Measurements from ENCODE around the gene KDM2A. TPM values are rescaled to one million over a fixed set of nuclear protein-coding genes. Genes with fewer than 3 reads are reported as not detected.

KDM2A gene
- total RNA-seq, 4 donors from 2014 or later, result 65.3 to 137 (median 81.2) TPM

DNA sequence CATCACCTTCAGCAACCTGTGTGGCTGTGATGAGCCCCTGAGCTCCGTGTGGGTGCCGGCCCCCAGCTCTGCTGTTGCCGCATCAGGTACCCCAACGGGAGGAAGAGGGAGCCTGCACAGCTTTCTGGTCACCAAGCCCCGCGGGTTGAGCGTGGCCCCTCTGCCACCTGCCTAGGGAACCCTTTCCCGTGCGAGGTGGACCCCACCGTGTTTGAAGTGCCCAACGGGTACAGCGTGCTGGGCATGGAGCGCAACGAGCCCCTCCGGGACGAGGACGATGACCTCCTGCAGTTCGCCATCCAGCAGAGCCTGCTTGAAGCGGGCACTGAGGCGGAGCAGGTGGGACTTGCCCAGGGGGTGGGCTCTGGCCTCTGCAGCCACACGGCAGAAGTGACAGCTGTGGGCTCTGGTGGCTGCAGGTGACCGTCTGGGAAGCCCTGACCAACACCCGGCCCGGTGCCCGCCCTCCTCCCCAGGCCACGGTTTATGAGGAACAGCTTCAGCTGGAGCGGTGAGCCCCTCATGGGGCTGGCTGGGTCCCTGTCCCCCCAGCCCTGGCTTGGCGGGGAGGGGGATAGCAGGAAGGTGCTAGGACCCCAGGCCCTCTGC is 182.4 kb downstream of the KDM2A start:
- TF ChIP-seq POLR2A (IDR thresholded peaks at IDR 0.05), result no peak
- TF ChIP-seq, protein P1, sequence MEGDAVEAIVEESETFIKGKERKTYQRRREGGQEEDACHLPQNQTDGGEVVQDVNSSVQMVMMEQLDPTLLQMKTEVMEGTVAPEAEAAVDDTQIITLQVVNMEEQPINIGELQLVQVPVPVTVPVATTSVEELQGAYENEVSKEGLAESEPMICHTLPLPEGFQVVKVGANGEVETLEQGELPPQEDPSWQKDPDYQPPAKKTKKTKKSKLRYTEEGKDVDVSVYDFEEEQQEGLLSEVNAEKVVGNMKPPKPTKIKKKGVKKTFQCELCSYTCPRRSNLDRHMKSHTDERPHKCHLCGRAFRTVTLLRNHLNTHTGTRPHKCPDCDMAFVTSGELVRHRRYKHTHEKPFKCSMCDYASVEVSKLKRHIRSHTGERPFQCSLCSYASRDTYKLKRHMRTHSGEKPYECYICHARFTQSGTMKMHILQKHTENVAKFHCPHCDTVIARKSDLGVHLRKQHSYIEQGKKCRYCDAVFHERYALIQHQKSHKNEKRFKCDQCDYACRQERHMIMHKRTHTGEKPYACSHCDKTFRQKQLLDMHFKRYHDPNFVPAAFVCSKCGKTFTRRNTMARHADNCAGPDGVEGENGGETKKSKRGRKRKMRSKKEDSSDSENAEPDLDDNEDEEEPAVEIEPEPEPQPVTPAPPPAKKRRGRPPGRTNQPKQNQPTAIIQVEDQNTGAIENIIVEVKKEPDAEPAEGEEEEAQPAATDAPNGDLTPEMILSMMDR (IDR thresholded peaks at IDR 0.05), result no peak
- no peak for TF ChIP-seq EP300 (IDR thresholded peaks at IDR 0.05; ENCODE audit: low read depth)
- no peak for TF ChIP-seq POLR2AphosphoS5 (IDR thresholded peaks at IDR 0.05)
- H3K27ac ChIP-seq, result peak overlapping the region in 3 of 4 donors; percentile 90 to 91 (median 90)
- intact Hi-C loops (cut with DNase I; ENCODE audit: low total_unique reads) (no loop called here), in situ Hi-C loops (cut with MboI; ENCODE audit: low pct_ligation_motif_present in 1 of 4, low pct_unique_long_range_greater_than_20kb in 1 of 4, low sequenced_read_pairs in 3 of 4) (no loop called here)
- H3K9me3 ChIP-seq, result no peaks in the 10 kb centered on the region
- peak overlapping the region in 1 of 4 donors; percentile 94 for H3K4me3 ChIP-seq
- WGBS, 2 donors (ENCODE audit: low coverage in 1 of 2), result 90% methylated on average over 23 of the region's 28 CpGs; no CpG with 5 or more reads in 1 of the 2 donors
- H3K36me3 ChIP-seq, result peaks cover 0 to 4% (median 2%) of the 10 kb centered on the region in 4 donors
- peaks cover 13 to 37% (median 27%) of the 10 kb centered on the region in 4 donors for H3K4me1 ChIP-seq
- peak; percentile 8 for DNase-seq
- H3K27me3 ChIP-seq, result no peaks in the 10 kb centered on the region

DNA sequence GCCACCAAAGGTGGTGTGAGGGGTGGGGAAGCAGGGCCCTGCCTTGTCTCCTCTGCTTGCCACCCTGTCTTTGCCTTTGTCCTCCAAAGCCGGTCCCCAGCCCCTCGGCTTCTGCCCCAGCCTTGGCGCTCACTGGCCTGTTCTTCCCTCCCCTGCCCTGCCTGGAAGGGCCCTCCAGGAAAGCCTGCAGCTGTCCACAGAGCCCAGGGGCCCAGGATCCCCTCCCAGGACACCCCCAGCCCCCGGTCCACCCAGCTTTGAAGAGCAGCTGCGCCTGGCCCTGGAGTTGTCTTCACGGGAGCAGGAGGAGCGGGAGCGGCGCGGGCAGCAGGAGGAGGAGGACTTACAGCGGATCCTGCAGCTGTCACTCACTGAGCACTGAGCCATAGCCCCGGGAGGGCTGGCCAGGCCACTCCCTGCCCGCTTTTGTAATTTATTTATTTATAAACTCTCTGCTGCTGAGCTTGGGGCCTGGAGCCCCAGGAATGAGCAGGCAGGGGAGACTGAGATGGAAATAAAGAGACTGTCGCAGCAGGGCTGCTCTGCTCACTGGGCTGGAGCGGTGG is 183.0 kb downstream of the KDM2A start:
- in situ Hi-C loops (cut with MboI; ENCODE audit: low pct_ligation_motif_present in 1 of 4, low pct_unique_long_range_greater_than_20kb in 1 of 4, low sequenced_read_pairs in 3 of 4), result no loop called here
- Histone ChIP-seq H3K4me1 (peaks cover 13 to 37% (median 27%) of the 10 kb centered on the region in 4 donors), H3K27me3 (no peaks in the 10 kb centered on the region), H3K27ac (peak overlapping the region; percentile 83 to 91 (median 90)), H3K4me3 (peak overlapping the region in 3 of 4 donors; percentile 81 to 94 (median 84)), H3K36me3 (no peaks in the 10 kb centered on the region), H3K9me3 (no peaks in the 10 kb centered on the region)
- intact Hi-C loops (cut with DNase I; ENCODE audit: low total_unique reads), result no loop called here
- no peak for TF ChIP-seq EP300 (IDR thresholded peaks at IDR 0.05; ENCODE audit: low read depth)
- peak; percentile 7 to 58 (median 20) for TF ChIP-seq POLR2AphosphoS5 (IDR thresholded peaks at IDR 0.05)
- TF ChIP-seq, protein P1 (IDR thresholded peaks at IDR 0.05), result no peak
- TF ChIP-seq POLR2A (IDR thresholded peaks at IDR 0.05), result peak; percentile 60
- DNase-seq, result peak; percentile 76
- WGBS, 2 donors (ENCODE audit: low coverage in 1 of 2), result 38% methylated on average over 15 of the region's 15 CpGs; no CpG with 5 or more reads in 1 of the 2 donors

DNA sequence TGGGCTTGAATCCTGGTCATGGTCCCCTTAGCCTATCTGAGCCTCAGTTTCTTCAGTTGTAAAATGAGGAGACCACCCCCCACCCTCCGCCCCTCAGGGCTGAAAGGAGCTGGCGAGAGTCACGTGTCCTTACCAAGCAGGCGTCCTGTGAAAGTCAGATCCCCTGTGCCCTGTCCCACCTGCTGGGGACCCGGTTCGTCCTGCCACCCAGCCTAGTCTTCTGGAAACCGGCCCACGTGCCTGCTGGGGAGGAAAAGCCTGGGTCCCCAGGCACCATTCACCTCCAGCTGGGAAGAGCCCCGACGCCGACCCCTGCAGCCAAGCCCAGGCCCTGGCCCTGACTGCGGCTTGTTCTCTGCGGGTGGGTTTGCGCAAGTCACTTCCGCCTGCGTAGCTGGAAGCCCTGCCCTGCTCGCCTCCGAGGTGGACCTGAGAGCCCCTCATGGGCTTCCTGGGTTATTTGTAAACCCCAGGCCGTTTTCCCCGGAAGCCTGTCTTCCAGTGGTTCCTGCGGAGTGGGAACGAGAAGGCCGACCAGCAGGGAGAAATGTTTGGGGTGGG is 183.6 kb downstream of the KDM2A start:
- H3K9me3 ChIP-seq, result no peaks in the 10 kb centered on the region
- H3K27me3 ChIP-seq, result no peaks in the 10 kb centered on the region
- peak overlapping the region; percentile 83 to 91 (median 90) for H3K27ac ChIP-seq
- H3K4me3 ChIP-seq, result peak overlapping the region; percentile 81 to 94 (median 84)
- TF ChIP-seq EP300 (IDR thresholded peaks at IDR 0.05; ENCODE audit: low read depth) (no peak), POLR2A (IDR thresholded peaks at IDR 0.05) (no peak), POLR2AphosphoS5 (IDR thresholded peaks at IDR 0.05) (no peak)
- TF ChIP-seq, protein P1 (IDR thresholded peaks at IDR 0.05), result no peak
- in situ Hi-C loops (cut with MboI; ENCODE audit: low pct_ligation_motif_present in 1 of 4, low pct_unique_long_range_greater_than_20kb in 1 of 4, low sequenced_read_pairs in 3 of 4), result no loop called here
- intact Hi-C loops (cut with DNase I; ENCODE audit: low total_unique reads), result no loop called here
- peak; percentile 69 for DNase-seq
- H3K36me3 ChIP-seq, result no peaks in the 10 kb centered on the region
- H3K4me1 ChIP-seq, result peaks cover 13 to 37% (median 27%) of the 10 kb centered on the region in 4 donors
- 21% methylated on average over 20 of the region's 23 CpGs; no CpG with 5 or more reads in 1 of the 2 donors for WGBS, 2 donors (ENCODE audit: low coverage in 1 of 2)

DNA sequence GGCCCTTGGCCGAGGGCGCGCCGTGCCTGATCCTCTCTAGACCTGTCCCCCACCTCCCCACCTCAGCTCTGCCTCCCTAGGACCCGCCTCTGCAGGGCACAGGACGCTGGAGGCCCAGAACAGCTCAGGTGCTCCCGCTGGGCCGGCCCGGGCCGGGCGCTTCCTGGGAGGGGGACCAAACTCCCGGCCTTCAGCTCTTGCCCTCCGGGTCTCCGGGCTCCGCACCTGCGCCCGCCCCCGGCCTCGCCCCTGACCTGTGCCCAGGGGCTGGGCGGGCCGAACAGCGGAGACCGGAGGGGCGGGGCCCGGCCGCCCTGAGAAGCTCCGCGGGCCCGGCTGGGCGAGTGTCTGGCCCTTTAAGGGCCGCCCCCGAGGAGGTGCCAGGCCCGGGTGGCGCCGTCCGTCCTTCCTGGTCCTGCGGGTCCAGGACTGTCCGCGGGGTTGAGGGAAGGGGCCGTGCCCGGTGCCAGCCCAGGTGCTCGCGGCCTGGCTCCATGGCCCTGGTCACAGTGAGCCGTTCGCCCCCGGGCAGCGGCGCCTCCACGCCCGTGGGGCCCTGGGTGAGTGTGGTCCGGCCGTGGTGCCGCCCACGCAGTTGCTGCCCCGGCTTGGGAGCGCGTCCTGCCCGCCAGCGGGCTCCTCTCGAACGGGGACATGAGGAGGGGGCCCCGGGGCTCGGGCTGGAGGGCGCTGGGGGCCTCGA is 184.2 kb downstream of the KDM2A start, which contains the start of gene SSH3:
Gene SSH3 (plus strand): TSS at position 399 of the 703 bp plus-strand sequence. CDS start 96 bp downstream, at position 495.
- Histone ChIP-seq H3K4me1 (peaks cover 13 to 37% (median 27%) of the 10 kb centered on the region in 4 donors), H3K36me3 (peaks cover 0 to 6% (median 0%) of the 10 kb centered on the region in 4 donors), H3K9me3 (no peaks in the 10 kb centered on the region), H3K27ac (peak within 1 kb of the TSS; percentile 83 to 91 (median 90)), H3K4me3 (peak within 1 kb of the TSS; percentile 81 to 94 (median 84)), H3K27me3 (no peaks in the 10 kb centered on the region)
- TF ChIP-seq POLR2A (IDR thresholded peaks at IDR 0.05), result peak; percentile 92
- peak; percentile 57 to 88 (median 80) for TF ChIP-seq POLR2AphosphoS5 (IDR thresholded peaks at IDR 0.05)
- no peak for TF ChIP-seq EP300 (IDR thresholded peaks at IDR 0.05; ENCODE audit: low read depth)
- WGBS, 2 donors (ENCODE audit: low coverage in 1 of 2), result 0% methylated on average over 27 of the region's 65 CpGs; no CpG with 5 or more reads in 1 of the 2 donors
- intact Hi-C loops (cut with DNase I; ENCODE audit: low total_unique reads), result no loop called here
- peak; percentile 90 for DNase-seq
- in situ Hi-C loops (cut with MboI; ENCODE audit: low pct_ligation_motif_present in 1 of 4, low pct_unique_long_range_greater_than_20kb in 1 of 4, low sequenced_read_pairs in 3 of 4), result no loop called here

Data from transverse colon (tissue), 4 donors.